Gastrocnemius medialis (tissue), 4 donors: ENCODE measurements around the gene IMMT.

Experiments
- POLR2A ChIP-seq, 2 donors: fragments of 450-650 bp; IDR thresholded peaks; one replicate each; pipeline ENCODE4 v1.6.1; 2017; ENCODE audit warnings: antibody characterized with exemption in 2 of 2, mild to moderate bottlenecking in 2 of 2, moderate library complexity in 2 of 2
- TF ChIP-seq, protein P1 (sequence below), 5 experiments: fragments of 450-650 bp in 3 of 5; fragments of 200-600 bp in 2 of 5; sonication (generic) in 2 of 5; IDR thresholded peaks in 4 of 5; conservative IDR thresholded peaks in 1 of 5; 1 replicate in 4 of 5; 2 replicates in 1 of 5; pipeline ENCODE4 v1.5.1; 2016 to 2019; ENCODE audit warnings: antibody characterized with exemption in 5 of 5, mild to moderate bottlenecking in 3 of 5, moderate library complexity in 3 of 5

- TF ChIP-seq, protein P1, sequence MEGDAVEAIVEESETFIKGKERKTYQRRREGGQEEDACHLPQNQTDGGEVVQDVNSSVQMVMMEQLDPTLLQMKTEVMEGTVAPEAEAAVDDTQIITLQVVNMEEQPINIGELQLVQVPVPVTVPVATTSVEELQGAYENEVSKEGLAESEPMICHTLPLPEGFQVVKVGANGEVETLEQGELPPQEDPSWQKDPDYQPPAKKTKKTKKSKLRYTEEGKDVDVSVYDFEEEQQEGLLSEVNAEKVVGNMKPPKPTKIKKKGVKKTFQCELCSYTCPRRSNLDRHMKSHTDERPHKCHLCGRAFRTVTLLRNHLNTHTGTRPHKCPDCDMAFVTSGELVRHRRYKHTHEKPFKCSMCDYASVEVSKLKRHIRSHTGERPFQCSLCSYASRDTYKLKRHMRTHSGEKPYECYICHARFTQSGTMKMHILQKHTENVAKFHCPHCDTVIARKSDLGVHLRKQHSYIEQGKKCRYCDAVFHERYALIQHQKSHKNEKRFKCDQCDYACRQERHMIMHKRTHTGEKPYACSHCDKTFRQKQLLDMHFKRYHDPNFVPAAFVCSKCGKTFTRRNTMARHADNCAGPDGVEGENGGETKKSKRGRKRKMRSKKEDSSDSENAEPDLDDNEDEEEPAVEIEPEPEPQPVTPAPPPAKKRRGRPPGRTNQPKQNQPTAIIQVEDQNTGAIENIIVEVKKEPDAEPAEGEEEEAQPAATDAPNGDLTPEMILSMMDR (IDR thresholded peaks at IDR 0.05 in 4 of 5, conservative IDR thresholded peaks at IDR 0.05 in 1 of 5): no peak
- TF ChIP-seq POLR2A (IDR thresholded peaks at IDR 0.05): no peak
Observed at GRCh38 chr2:86226070-86226469, 30.8 kb upstream of the IMMT start.
